ENCODE data around the gene DDX1. TPM values are rescaled to one million over a fixed set of nuclear protein-coding genes. Genes with fewer than 3 reads are reported as not detected.

DDX1 gene
- total and polyA plus RNA-seq, 2 of the 4 experiments (the other 2 are of a cell fraction), result 73.6 to 74.9 TPM

DNA sequence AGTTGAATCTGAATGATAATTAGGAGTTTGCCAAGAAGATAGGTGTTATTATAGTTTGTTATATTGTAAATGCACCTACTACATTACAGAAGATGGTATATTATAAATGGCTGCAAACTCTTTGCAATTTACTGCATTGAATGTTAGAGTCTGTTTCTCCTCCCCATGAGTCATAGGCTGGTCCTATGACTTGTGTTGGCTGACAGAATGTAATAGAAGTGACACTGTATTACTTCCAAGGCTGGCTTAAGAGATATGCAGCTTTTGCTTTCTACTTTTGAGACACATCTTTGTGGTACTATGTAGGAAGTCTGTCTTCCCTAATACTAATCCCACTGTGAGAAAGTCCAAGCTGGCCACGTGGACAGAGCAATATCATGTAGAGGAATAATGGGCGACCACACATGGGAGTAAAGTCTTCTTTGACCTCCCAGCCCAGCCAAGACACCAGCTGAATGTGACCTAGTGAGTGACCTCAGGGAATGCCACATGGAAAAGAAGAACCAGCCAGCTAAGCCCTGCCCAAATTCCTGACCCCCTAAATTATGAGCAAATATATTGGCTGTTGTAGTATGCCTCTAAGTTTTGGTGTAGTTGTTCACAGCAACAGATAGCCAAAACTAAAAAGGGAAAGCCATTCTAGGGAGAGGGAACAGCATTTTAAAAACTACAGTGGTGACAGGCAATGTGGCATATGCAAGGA lies 6.8 kb upstream of the DDX1 start:
- Histone ChIP-seq H2BK15ac (ENCODE audit: low read depth, low read length) (no peak overlapping the region), H3K23ac (ENCODE audit: low read depth, low read length) (no peak overlapping the region), H4K5ac (ENCODE audit: low read depth, low read length) (no peak overlapping the region), H2AK5ac (ENCODE audit: low read depth, low read length) (no peak overlapping the region), H4K91ac (ENCODE audit: insufficient read depth, low read depth, low read length) (no peak overlapping the region), H2BK120ac (ENCODE audit: low read depth, low read length) (no peak overlapping the region), H3K56ac (ENCODE audit: extremely low read depth, insufficient read depth, low read length) (no peak overlapping the region), H3K36me3 (ENCODE audit: control insufficient read depth, insufficient read depth, low read length) (no peaks in the 10 kb centered on the region), H3K27me3 (ENCODE audit: control insufficient read depth, insufficient read depth, low read length) (peaks cover 3% of the 10 kb centered on the region; the same call in 1 of the 2 replicates), H2BK5ac (ENCODE audit: low read depth, low read length, poor library complexity, severe bottlenecking) (no peak overlapping the region), H3K9ac (ENCODE audit: low read depth, low read length) (no peak overlapping the region), H3K9me3 (ENCODE audit: control insufficient read depth, insufficient read depth, low read length) (no peaks in the 10 kb centered on the region), H3K4me3 (ENCODE audit: insufficient read depth, low read depth, low read length) (no peak overlapping the region), H3K4ac (ENCODE audit: low read depth, low read length) (no peak overlapping the region), H2AFZ (replicated peaks; ENCODE audit: low read length, poor library complexity) (no peak overlapping the region), H3K4me2 (ENCODE audit: low read depth, low read length) (no peak overlapping the region), H3K4me1 (ENCODE audit: control insufficient read depth, insufficient read depth, low read length) (no peaks in the 10 kb centered on the region), H2BK20ac (ENCODE audit: low read depth, low read length) (no peak overlapping the region), H3K14ac (replicated peaks; ENCODE audit: low read depth, low read length) (no peak overlapping the region), H2AK9ac (replicated peaks; ENCODE audit: low read depth, low read length, poor library complexity) (no peak overlapping the region), H3K18ac (ENCODE audit: low read depth, low read length) (no peak overlapping the region), H3K9me1 (ENCODE audit: insufficient read depth, low read length) (no peaks in the 10 kb centered on the region), H3K79me1 (ENCODE audit: low read depth in 1 of 2, low read length in 2 of 2) (no peaks in the 10 kb centered on the region), H3K27ac (ENCODE audit: insufficient read depth, low read length) (no peak overlapping the region), H4K8ac (ENCODE audit: low read depth in 2 of 2, low read length in 2 of 2) (no peak overlapping the region), H4K20me1 (ENCODE audit: insufficient read depth, low read length) (no peaks in the 10 kb centered on the region)
- no CpG with 5 or more reads among the region's 2 CpGs for WGBS, 2 experiments (ENCODE audit: extremely low coverage in 2 of 2, insufficient read length in 1 of 2)
- no TSS peak for BruUV-seq (replicated peaks)
- DNase-seq (peak; percentile 24), ATAC-seq (ENCODE audit: low read depth) (peak; percentile 44; the same call in 1 of the 2 replicates)
- in situ Hi-C loops (cut with MboI; ENCODE audit: low sequenced_read_pairs) (loop anchor here (10.0 to 25.0 kb wide), 3 partner anchors 548 to 1160 kb away; no protein-coding TSS in a partner anchor), dilution Hi-C loops (cut with HindIII; ENCODE audit: low sequenced_read_pairs, unreplicated experiment) (no loop called here), intact Hi-C loops (cut with micrococcal nuclease) (loop anchor here (5.0 kb wide), 1 partner anchor 543 kb away; no protein-coding TSS in a partner anchor)
- TF ChIP-seq, protein P1, sequence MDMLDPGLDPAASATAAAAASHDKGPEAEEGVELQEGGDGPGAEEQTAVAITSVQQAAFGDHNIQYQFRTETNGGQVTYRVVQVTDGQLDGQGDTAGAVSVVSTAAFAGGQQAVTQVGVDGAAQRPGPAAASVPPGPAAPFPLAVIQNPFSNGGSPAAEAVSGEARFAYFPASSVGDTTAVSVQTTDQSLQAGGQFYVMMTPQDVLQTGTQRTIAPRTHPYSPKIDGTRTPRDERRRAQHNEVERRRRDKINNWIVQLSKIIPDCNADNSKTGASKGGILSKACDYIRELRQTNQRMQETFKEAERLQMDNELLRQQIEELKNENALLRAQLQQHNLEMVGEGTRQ (IDR thresholded peaks at IDR 0.05; ENCODE audit: low read depth, low read length), result no peak
- TF ChIP-seq SMC3 (IDR thresholded peaks at IDR 0.05; ENCODE audit: low read depth, low read length) (no peak), RCOR1 (IDR thresholded peaks at IDR 0.05; ENCODE audit: insufficient replicate concordance, low read length) (no peak), RAD21 (IDR thresholded peaks at IDR 0.05; ENCODE audit: low read length) (no peak), BHLHE40 (IDR thresholded peaks at IDR 0.05; ENCODE audit: low read depth, low read length) (no peak)
- ChIA-PET POLR2A (ENCODE audit: unreplicated experiment) (no interaction called here), CTCF (no interaction called here)

All from IMR-90 (cell line).